Endodermal cell (in vitro differentiated cells): ENCODE measurements around the gene NFAT5. TPM values are rescaled to one million over a fixed set of nuclear protein-coding genes. Genes with fewer than 3 reads are reported as not detected.

ENCODE experiments used
- DNase-seq: peaks from one replicate; pipeline ENCODE4 v3.0.0-alpha.2; 2017
- H3K27ac ChIP-seq: 2 replicates; pipeline ENCODE4 v1.5.1; 2013; ENCODE audit warnings: mild to moderate bottlenecking, low read depth, low read length, moderate library complexity
- H3K27me3 ChIP-seq: 2 replicates; pipeline ENCODE4 v1.6.1; 2013; ENCODE audit warnings: mild to moderate bottlenecking, low read length, moderate library complexity; ENCODE audit not compliant: insufficient read depth, control insufficient read depth, poor library complexity, severe bottlenecking
- H3K36me3 ChIP-seq: 2 replicates; pipeline ENCODE4 v1.7.0; 2013; ENCODE audit warnings: mild to moderate bottlenecking, low read length, moderate library complexity; ENCODE audit not compliant: control insufficient read depth, insufficient read depth
- H3K4me1 ChIP-seq: one replicate; pipeline ENCODE4 v1.7.0; 2013; ENCODE audit warnings: low read length; ENCODE audit not compliant: control insufficient read depth, insufficient read depth
- H3K4me3 ChIP-seq: 2 replicates; pipeline ENCODE4 v1.5.1; 2013; ENCODE audit warnings: mild to moderate bottlenecking, low read length, moderate library complexity
- H3K9ac ChIP-seq: 2 replicates; pipeline ENCODE4 v1.6.1; 2013; ENCODE audit warnings: mild to moderate bottlenecking, low read length, moderate library complexity; ENCODE audit not compliant: poor library complexity, severe bottlenecking; ENCODE audit errors: extremely low read depth
- H3K9me3 ChIP-seq: 2 replicates; pipeline ENCODE4 v1.6.1; 2013; ENCODE audit warnings: mild to moderate bottlenecking, low read length, moderate library complexity; ENCODE audit not compliant: control insufficient read depth
- H3K27ac Mint-ChIP-seq: 2 replicates; pipeline ENCODE4 v1.8.0; 2020; ENCODE audit warnings: mixed read lengths
- H3K27me3 Mint-ChIP-seq: 2 replicates; pipeline ENCODE4 v1.8.0; 2021; ENCODE audit warnings: mild to moderate bottlenecking, mixed read lengths; ENCODE audit not compliant: insufficient read depth
- H3K36me3 Mint-ChIP-seq: 2 replicates; pipeline ENCODE4 v1.8.0; 2020; ENCODE audit warnings: low read depth, mixed read lengths
- H3K4me1 Mint-ChIP-seq: 2 replicates; pipeline ENCODE4 v1.8.0; 2020; ENCODE audit warnings: mixed read lengths
- H3K4me3 Mint-ChIP-seq: 2 replicates; pipeline ENCODE4 v1.8.0; 2020; ENCODE audit warnings: mild to moderate bottlenecking, moderate library complexity, mixed read lengths
- H3K9me3 Mint-ChIP-seq: 2 replicates; pipeline ENCODE4 v1.8.0; 2020; ENCODE audit warnings: mild to moderate bottlenecking, mixed read lengths
- WGBS, 2 experiments: methylation state at CpG; one replicate each; pipeline versions ENCODE4 v1.1.5 to v1.1.7; 2013; ENCODE audit warnings: missing lambda C conversion rate in 2 of 2, mixed read lengths in 1 of 2; ENCODE audit not compliant: insufficient coverage in 1 of 2, insufficient read length in 1 of 2; 5-methylcytosine and 5-hydroxymethylcytosine counted together
- total RNA-seq, 2 donors: library from RNA; stranded (reverse); fragmentation: NEBNext Ultra II Directional in 1 of 2; extraction: Animal tissue kit (Norgen Biotek cat#: 25700) in 1 of 2; gene quantifications; 2 replicates in 1 of 2; 3 replicates in 1 of 2; pipeline ENCODE4 v1.2.1, GENCODE V29; 2021
- TF ChIP-seq, protein P1 (sequence below): fragments of 200-600 bp; sonication (generic); conservative IDR thresholded peaks from 2 replicates; pipeline ENCODE4 v1.5.0; 2021; ENCODE audit warnings: antibody characterized with exemption, mild to moderate bottlenecking

Gene NFAT5
- total RNA-seq, 2 donors from 2014 or later: 38.8 to 40.3 TPM

DNA sequence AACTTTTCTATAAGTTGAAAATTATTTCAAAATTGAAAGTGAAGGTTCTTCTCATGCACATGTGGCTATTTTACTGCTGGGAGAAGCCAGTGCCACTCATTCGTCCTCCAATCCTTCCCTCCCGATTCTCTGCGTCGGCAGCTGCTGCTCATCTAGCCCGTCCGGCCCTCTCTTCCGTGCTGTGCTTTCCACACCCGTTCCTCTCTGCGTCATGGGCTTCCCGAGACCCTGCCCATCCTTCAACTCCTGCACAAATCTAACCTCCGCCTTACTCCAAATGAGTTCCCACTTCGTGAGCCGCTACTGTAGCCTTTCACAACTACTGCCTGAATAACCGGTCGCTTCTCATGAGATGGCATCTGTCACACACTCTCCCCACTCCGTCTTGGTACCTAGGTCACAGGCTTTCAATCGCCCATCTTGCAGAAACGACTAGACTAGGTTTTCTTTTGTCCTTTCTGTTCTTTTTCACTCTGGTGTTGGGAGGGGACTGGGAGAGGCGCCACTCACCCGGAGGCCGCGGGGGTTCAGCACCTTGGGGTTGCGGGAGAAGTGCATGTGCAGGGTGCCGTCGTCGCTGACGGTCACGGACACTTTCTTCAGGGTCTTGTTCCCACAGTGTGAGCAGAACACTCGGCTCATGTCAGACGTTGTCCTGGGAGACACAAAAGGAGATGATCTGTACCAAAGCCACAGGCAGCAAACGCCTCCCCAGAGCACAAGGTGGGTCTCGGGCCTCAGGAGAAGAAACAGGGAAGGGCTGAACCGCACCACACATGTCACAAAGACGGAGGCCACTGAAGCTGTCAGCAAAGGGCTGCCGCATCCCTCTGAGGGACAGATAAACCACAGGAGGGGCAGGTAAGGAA, 178.8 kb downstream of the NFAT5 start:
- H3K36me3 ChIP-seq: peaks cover 88% of the 10 kb centered on the region
- Mint-ChIP-seq H3K36me3 (peaks cover 87% of the 10 kb centered on the region), H3K27ac (no peak overlapping the region), H3K4me3 (no peak overlapping the region), H3K4me1 (peaks cover 5% of the 10 kb centered on the region), H3K27me3 (no peaks in the 10 kb centered on the region), H3K9me3 (no peaks in the 10 kb centered on the region)
- 94 to 95% methylated on average over 33 to 35 of the region's 35 CpGs for WGBS, 2 experiments
- H3K9me3 ChIP-seq: no peaks in the 10 kb centered on the region
- no peaks in the 10 kb centered on the region for H3K27me3 ChIP-seq
- H3K9ac ChIP-seq: no peak overlapping the region
- no peak overlapping the region for H3K27ac ChIP-seq
- DNase-seq: no peak
- TF ChIP-seq, protein P1, sequence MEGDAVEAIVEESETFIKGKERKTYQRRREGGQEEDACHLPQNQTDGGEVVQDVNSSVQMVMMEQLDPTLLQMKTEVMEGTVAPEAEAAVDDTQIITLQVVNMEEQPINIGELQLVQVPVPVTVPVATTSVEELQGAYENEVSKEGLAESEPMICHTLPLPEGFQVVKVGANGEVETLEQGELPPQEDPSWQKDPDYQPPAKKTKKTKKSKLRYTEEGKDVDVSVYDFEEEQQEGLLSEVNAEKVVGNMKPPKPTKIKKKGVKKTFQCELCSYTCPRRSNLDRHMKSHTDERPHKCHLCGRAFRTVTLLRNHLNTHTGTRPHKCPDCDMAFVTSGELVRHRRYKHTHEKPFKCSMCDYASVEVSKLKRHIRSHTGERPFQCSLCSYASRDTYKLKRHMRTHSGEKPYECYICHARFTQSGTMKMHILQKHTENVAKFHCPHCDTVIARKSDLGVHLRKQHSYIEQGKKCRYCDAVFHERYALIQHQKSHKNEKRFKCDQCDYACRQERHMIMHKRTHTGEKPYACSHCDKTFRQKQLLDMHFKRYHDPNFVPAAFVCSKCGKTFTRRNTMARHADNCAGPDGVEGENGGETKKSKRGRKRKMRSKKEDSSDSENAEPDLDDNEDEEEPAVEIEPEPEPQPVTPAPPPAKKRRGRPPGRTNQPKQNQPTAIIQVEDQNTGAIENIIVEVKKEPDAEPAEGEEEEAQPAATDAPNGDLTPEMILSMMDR: no peak
- H3K4me3 ChIP-seq: no peak overlapping the region
- H3K4me1 ChIP-seq: no peaks in the 10 kb centered on the region

DNA sequence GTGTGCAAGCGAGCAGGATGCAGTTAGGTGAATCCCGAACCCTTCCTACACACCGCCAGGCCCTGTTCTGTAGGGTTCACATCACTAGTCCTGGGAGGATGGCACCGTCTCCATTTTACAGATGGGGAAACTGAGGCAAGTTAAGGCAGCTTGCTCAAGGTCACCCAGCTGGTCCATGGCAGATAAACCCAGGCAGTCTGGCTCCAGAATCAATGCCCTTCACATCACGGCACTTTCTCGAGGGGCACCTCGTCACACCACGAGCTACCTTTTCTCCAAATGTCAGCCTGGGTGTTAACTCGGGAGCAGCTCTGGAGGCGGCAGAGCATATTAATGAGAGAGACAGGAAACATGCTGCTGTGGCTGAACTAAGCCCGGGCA, 179.5 kb downstream of the NFAT5 start:
- no peak overlapping the region for H3K4me3 Mint-ChIP-seq
- 93 to 97% methylated on average over 8 to 11 of the region's 11 CpGs for WGBS, 2 experiments
- H3K27ac Mint-ChIP-seq: no peak overlapping the region
- Histone ChIP-seq H3K27ac (no peak overlapping the region), H3K9me3 (no peaks in the 10 kb centered on the region), H3K4me1 (no peaks in the 10 kb centered on the region), H3K4me3 (no peak overlapping the region), H3K36me3 (peaks cover 89% of the 10 kb centered on the region), H3K27me3 (no peaks in the 10 kb centered on the region), H3K9ac (no peak overlapping the region)
- H3K27me3 Mint-ChIP-seq: no peaks in the 10 kb centered on the region
- peaks cover 84% of the 10 kb centered on the region for H3K36me3 Mint-ChIP-seq
- no peaks in the 10 kb centered on the region for H3K9me3 Mint-ChIP-seq
- DNase-seq: no peak
- TF ChIP-seq, protein P1: no peak
- H3K4me1 Mint-ChIP-seq: peaks cover 5% of the 10 kb centered on the region

DNA sequence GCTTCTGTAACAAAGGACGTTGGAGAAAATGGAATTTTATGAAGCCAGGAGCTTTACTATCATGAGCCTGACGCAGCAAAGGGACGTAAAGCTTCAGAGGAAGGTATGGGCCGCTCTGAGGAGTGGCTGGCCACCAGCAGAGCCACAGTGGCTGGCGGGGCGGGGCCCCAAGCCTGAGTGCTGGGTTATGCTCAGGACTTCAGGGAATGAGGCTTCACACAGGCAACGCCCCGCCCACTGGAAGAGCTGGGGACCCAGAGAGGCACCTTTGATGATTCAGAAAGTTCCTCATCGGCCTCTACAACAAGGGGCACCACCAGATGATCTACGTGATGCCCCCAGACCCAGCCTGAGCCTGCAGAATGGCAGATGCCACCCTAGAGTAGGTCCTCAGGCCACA, 180.2 kb downstream of the NFAT5 start:
- Histone ChIP-seq H3K4me1 (no peaks in the 10 kb centered on the region), H3K9ac (no peak overlapping the region), H3K9me3 (no peaks in the 10 kb centered on the region), H3K27ac (no peak overlapping the region), H3K4me3 (no peak overlapping the region), H3K27me3 (no peaks in the 10 kb centered on the region), H3K36me3 (peaks cover 91% of the 10 kb centered on the region)
- no peak for DNase-seq
- Mint-ChIP-seq H3K9me3 (no peaks in the 10 kb centered on the region), H3K36me3 (peaks cover 86% of the 10 kb centered on the region), H3K27me3 (no peaks in the 10 kb centered on the region), H3K27ac (no peak overlapping the region), H3K4me3 (no peak overlapping the region), H3K4me1 (peaks cover 5% of the 10 kb centered on the region)
- WGBS, 2 experiments: 90 to 94% methylated on average over 10 of the region's 10 CpGs
- TF ChIP-seq, protein P1: no peak
